ENCODE data around the gene PRKN.

PRKN gene

GRCh38 chr6:162056061-162056460 lies 671.5 kb downstream of the PRKN start:
- no peak for ATAC-seq

GRCh38 chr6:162055365-162055764 lies 672.2 kb downstream of the PRKN start:
- ATAC-seq = no peak
- TF ChIP-seq ZC3H10 (CRISPR knock-in tag; IDR thresholded peaks at IDR 0.05) = no peak
- no peak for TF ChIP-seq POU6F1 (CRISPR knock-in tag; IDR thresholded peaks at IDR 0.05; ENCODE audit: borderline replicate concordance, low read depth)
- TF ChIP-seq TSHZ2 (CRISPR knock-in tag; IDR thresholded peaks at IDR 0.05) = no peak
- no peak for TF ChIP-seq ESRRG (CRISPR knock-in tag; IDR thresholded peaks at IDR 0.05)
- no peak for TF ChIP-seq CREB5 (CRISPR knock-in tag; IDR thresholded peaks at IDR 0.05; ENCODE audit: low read depth)
- no peak for TF ChIP-seq RARB (CRISPR knock-in tag; IDR thresholded peaks at IDR 0.05)
- TF ChIP-seq ISL1 (CRISPR knock-in tag; IDR thresholded peaks at IDR 0.05) = no peak
- no peak for TF ChIP-seq CSDC2 (CRISPR knock-in tag; IDR thresholded peaks at IDR 0.05)
- no peak for TF ChIP-seq ARNTL (CRISPR knock-in tag; IDR thresholded peaks at IDR 0.05; ENCODE audit: borderline replicate concordance, low read depth)
- no peak for TF ChIP-seq CSRNP3 (CRISPR knock-in tag; IDR thresholded peaks at IDR 0.05)
- TF ChIP-seq BACH2 (CRISPR knock-in tag; IDR thresholded peaks at IDR 0.05; ENCODE audit: borderline replicate concordance) = no peak
- no peak for TF ChIP-seq ZNF565 (CRISPR knock-in tag; conservative IDR thresholded peaks at IDR 0.05; ENCODE audit: low read depth)
- TF ChIP-seq TCF4 (CRISPR knock-in tag; IDR thresholded peaks at IDR 0.05; ENCODE audit: borderline replicate concordance) = no peak
- TF ChIP-seq ZNF70 (CRISPR knock-in tag; IDR thresholded peaks at IDR 0.05) = no peak
- no peak for TF ChIP-seq PPARA (CRISPR knock-in tag; IDR thresholded peaks at IDR 0.05; ENCODE audit: borderline replicate concordance)

More at GRCh38 chr6:162056061-162056460, 671.5 kb downstream of the PRKN start:
- TF ChIP-seq PATZ1 (CRISPR knock-in tag; IDR thresholded peaks at IDR 0.05; ENCODE audit: borderline replicate concordance) (no peak), PPARA (CRISPR knock-in tag; IDR thresholded peaks at IDR 0.05; ENCODE audit: borderline replicate concordance) (no peak), TOX (CRISPR knock-in tag; IDR thresholded peaks at IDR 0.05; ENCODE audit: borderline replicate concordance) (no peak), BACH2 (CRISPR knock-in tag; IDR thresholded peaks at IDR 0.05; ENCODE audit: borderline replicate concordance) (no peak), OSR1 (CRISPR knock-in tag; IDR thresholded peaks at IDR 0.05) (no peak), CREB5 (CRISPR knock-in tag; IDR thresholded peaks at IDR 0.05; ENCODE audit: low read depth) (no peak), TSHZ2 (CRISPR knock-in tag; IDR thresholded peaks at IDR 0.05) (no peak), ZNF8 (CRISPR knock-in tag; IDR thresholded peaks at IDR 0.05) (no peak), ZC3H10 (CRISPR knock-in tag; IDR thresholded peaks at IDR 0.05) (no peak), ESRRG (CRISPR knock-in tag; IDR thresholded peaks at IDR 0.05) (no peak), ISL1 (CRISPR knock-in tag; IDR thresholded peaks at IDR 0.05) (no peak), ZNF70 (CRISPR knock-in tag; IDR thresholded peaks at IDR 0.05) (no peak), ARNTL (CRISPR knock-in tag; IDR thresholded peaks at IDR 0.05; ENCODE audit: borderline replicate concordance, low read depth) (no peak)

All from SK-N-SH treated with all-trans-retinoic acid at 6 μM for 48 hours (cell line).